ENCODE data around the gene LGALS3BP.

LGALS3BP gene

GRCh38 chr17:79014158-79014758, 34.5 kb upstream of the LGALS3BP start:
- DNase-seq: no peak

GRCh38 chr17:79012563-79013134, 32.9 kb upstream of the LGALS3BP start:
- DNase-seq: no peak

GRCh38 chr17:79011451-79012147, 31.9 kb upstream of the LGALS3BP start:
- DNase-seq: no peak

- DNase-seq: no peak
Observed at GRCh38 chr17:79010304-79010646, 30.6 kb upstream of the LGALS3BP start.

GRCh38 chr17:79009397-79010303, 29.9 kb upstream of the LGALS3BP start, which contains the start of gene CANT1:
TSS of gene CANT1 (minus strand) at chr17:79009764. CDS start at chr17:78997622, 12,142 bp downstream.
- peak; percentile 66 for DNase-seq

- no peak for DNase-seq
Observed at GRCh38 chr17:79008666-79009387, 29.1 kb upstream of the LGALS3BP start.

GRCh38 chr17:79007504-79008381, 28.0 kb upstream of the LGALS3BP start:
- no peak for DNase-seq

- DNase-seq: no peak
Observed at GRCh38 chr17:79006794-79007503, 27.2 kb upstream of the LGALS3BP start.

GRCh38 chr17:79006046-79006445, 26.3 kb upstream of the LGALS3BP start:
- no peak for DNase-seq

GRCh38 chr17:79005063-79005861, 25.5 kb upstream of the LGALS3BP start:
- DNase-seq: no peak

GRCh38 chr17:79003661-79004411, 24.1 kb upstream of the LGALS3BP start:
- DNase-seq: no peak

- no peak for DNase-seq
Observed at GRCh38 chr17:79002796-79003593, 23.3 kb upstream of the LGALS3BP start.

GRCh38 chr17:79002291-79002690, 22.6 kb upstream of the LGALS3BP start:
- no peak for DNase-seq

GRCh38 chr17:79001190-79002020, 21.7 kb upstream of the LGALS3BP start:
- no peak for DNase-seq

- no peak for DNase-seq
Observed at GRCh38 chr17:79000396-79001189, 20.9 kb upstream of the LGALS3BP start.

GRCh38 chr17:78999947-79000395, 20.2 kb upstream of the LGALS3BP start:
- DNase-seq: no peak
